A549 (cell line): ENCODE measurements around the gene CATSPERB. TPM values are rescaled to one million over a fixed set of nuclear protein-coding genes. Genes with fewer than 3 reads are reported as not detected.
"Not testable (repeated sequence)": the region's sequence is repeated elsewhere in the genome, so short reads cannot be mapped to it uniquely, and the experiment has no call there.

Source experiments
- ATAC-seq, 2 experiments: fragments of 200-7000 bp in 1 of 2; fragments of >200 bp in 1 of 2; cut with Nextera tagmentation in 1 of 2; cut with Tn5 transposase in 1 of 2; 3 replicates each; pipeline versions ENCODE4 v1.8.0 to v1.9.1; 2018 to 2020; ENCODE audit warnings: mild to moderate bottlenecking in 1 of 2, moderate library complexity in 1 of 2
- CTCF ChIA-PET: fragments of 300-600 bp; sonication (Branson Sonifier 250); formaldehyde crosslinking; extraction: SDS; loops from one replicate; lab custom pipeline; 2021; ENCODE audit warnings: antibody characterized with exemption, inconsistent platforms; lab: Yijun Ruan, JAX
- POLR2A ChIA-PET: fragments of 350-600 bp; formaldehyde crosslinking; extraction: SDS; loops from one replicate; lab custom pipeline; 2021; ENCODE audit warnings: antibody characterized with exemption, inconsistent platforms; lab: Yijun Ruan, JAX
- DNase-seq, 2 experiments: peaks; one replicate each; pipeline versions ENCODE4 v3.0.0 to v3.0.0-alpha.2; 2011 to 2016; ENCODE audit warnings: low read depth in 1 of 2, low spot score in 1 of 2
- FAIRE-seq: peaks from 2 replicates; lab custom pipeline; 2011; peaks lifted over from hg19 to GRCh38; lab: Jason Lieb, UNC
- H3K27ac ChIP-seq, 2 experiments: fragments of >200 bp; sonication (Bioruptor Twin); formaldehyde crosslinking; 3 replicates each; pipeline ENCODE4 v1.5.1; 2016 to 2017
- H3K4me1 ChIP-seq: fragments of >200 bp; sonication (Bioruptor Twin); formaldehyde crosslinking; 3 replicates; pipeline ENCODE4 v1.6.1; 2016
- H3K4me2 ChIP-seq: fragments of >200 bp; sonication (Bioruptor Twin); formaldehyde crosslinking; 3 replicates; pipeline ENCODE4 v1.6.1; 2016
- H3K4me3 ChIP-seq: fragments of >200 bp; sonication (Bioruptor Twin); formaldehyde crosslinking; 3 replicates; pipeline ENCODE4 v1.5.1; 2016
- H3K9me3 ChIP-seq: fragments of >200 bp; sonication (Bioruptor Twin); formaldehyde crosslinking; 3 replicates; pipeline ENCODE4 v1.6.1; 2016
- CBX8 ChIP-seq: fragments of 200-600 bp; sonication (generic); IDR thresholded peaks from 2 replicates; pipeline ENCODE4 v1.6.1; 2016
- E2F6 ChIP-seq: IDR thresholded peaks from 2 replicates; pipeline ENCODE4 v1.6.1; 2012; ENCODE audit warnings: low read depth, borderline replicate concordance
- EP300 ChIP-seq, 2 experiments: fragments of >200 bp; sonication (Bioruptor Twin); formaldehyde crosslinking; IDR thresholded peaks; 2 replicates in 1 of 2; 3 replicates in 1 of 2; pipeline ENCODE4 v1.6.1; 2016 to 2017
- HDAC2 ChIP-seq: fragments of 200-600 bp; sonication (generic); IDR thresholded peaks from 2 replicates; pipeline ENCODE4 v1.6.1; 2016
- HEYL ChIP-seq: fragments of 250-450 bp; sonication (Bioruptor Pico); IDR thresholded peaks from 2 replicates; pipeline ENCODE4 v1.8.0; 2021; ENCODE audit warnings: mild to moderate bottlenecking, moderate library complexity
- HMGXB4 ChIP-seq: fragments of 250-450 bp; sonication (Bioruptor Pico); IDR thresholded peaks from 2 replicates; pipeline ENCODE4 v1.5.0; 2021; ENCODE audit warnings: mild to moderate bottlenecking, moderate library complexity, borderline replicate concordance
- HOXB5 ChIP-seq: fragments of 250-450 bp; sonication (Bioruptor Pico); IDR thresholded peaks from 2 replicates; pipeline ENCODE4 v1.5.0; 2020; ENCODE audit warnings: mild to moderate bottlenecking, moderate library complexity
- JUNB ChIP-seq: fragments of >200 bp; sonication (Bioruptor Twin); formaldehyde crosslinking; IDR thresholded peaks from 2 replicates; pipeline ENCODE4 v1.6.1; 2016
- KDM1A ChIP-seq: fragments of 200-600 bp; sonication (generic); IDR thresholded peaks from 2 replicates; pipeline ENCODE4 v1.6.1; 2016; ENCODE audit warnings: low read depth, mild to moderate bottlenecking
- MAZ ChIP-seq: fragments of 150-350 bp; IDR thresholded peaks from 2 replicates; pipeline ENCODE4 v1.6.1; 2014; ENCODE audit warnings: antibody characterized with exemption, low read depth, low read length, borderline replicate concordance
- NPAS2 ChIP-seq: fragments of 250-450 bp; sonication (Bioruptor Pico); IDR thresholded peaks from 2 replicates; pipeline ENCODE4 v1.8.0; 2022; ENCODE audit warnings: mild to moderate bottlenecking, moderate library complexity, borderline replicate concordance
- NR3C1 ChIP-seq: fragments of >200 bp; sonication (Bioruptor Twin); formaldehyde crosslinking; IDR thresholded peaks from 3 replicates; pipeline ENCODE4 v1.6.1; 2017
- PHF8 ChIP-seq: fragments of 200-600 bp; sonication (generic); IDR thresholded peaks from 2 replicates; pipeline ENCODE4 v1.6.1; 2016; ENCODE audit warnings: low read depth, mild to moderate bottlenecking, antibody characterized with exemption, moderate library complexity, borderline replicate concordance
- RAD21 ChIP-seq, 2 experiments: fragments of >200 bp in 1 of 2; sonication (Bioruptor Twin) in 1 of 2; formaldehyde crosslinking in 1 of 2; IDR thresholded peaks in 1 of 2; conservative IDR thresholded peaks in 1 of 2; 2 replicates in 1 of 2; 3 replicates in 1 of 2; pipeline ENCODE4 v1.6.1; 2012 to 2018; ENCODE audit warnings: inconsistent platforms in 1 of 2
- RCOR1 ChIP-seq: fragments of 150-350 bp; IDR thresholded peaks from 2 replicates; pipeline ENCODE4 v1.6.1; 2014; ENCODE audit warnings: antibody characterized with exemption, low read length, low read depth
- RFX5 ChIP-seq: fragments of 450-650 bp; IDR thresholded peaks from 2 replicates; pipeline ENCODE4 v1.7.1; 2014; ENCODE audit warnings: antibody characterized with exemption, mild to moderate bottlenecking, moderate library complexity
- SMC3 ChIP-seq: fragments of >200 bp; sonication (Bioruptor Twin); formaldehyde crosslinking; IDR thresholded peaks from 3 replicates; pipeline ENCODE4 v1.6.1; 2018; ENCODE audit warnings: inconsistent platforms
- SREBF2 ChIP-seq: fragments of 450-650 bp; IDR thresholded peaks from 2 replicates; pipeline ENCODE4 v1.6.1; 2014; ENCODE audit warnings: mild to moderate bottlenecking, moderate library complexity
- TP53 ChIP-seq: fragments of 250-450 bp; sonication (Bioruptor Pico); IDR thresholded peaks from 2 replicates; pipeline ENCODE4 v1.5.0; 2021; ENCODE audit warnings: mild to moderate bottlenecking, moderate library complexity
- USF2 ChIP-seq: fragments of 450-650 bp; IDR thresholded peaks from 2 replicates; pipeline ENCODE4 v1.6.1; 2014; ENCODE audit warnings: antibody characterized with exemption
- ZC3H11A ChIP-seq: fragments of 450-650 bp; IDR thresholded peaks from 2 replicates; pipeline ENCODE4 v1.6.1; 2014; ENCODE audit warnings: antibody characterized with exemption, mild to moderate bottlenecking
- ZFP36 ChIP-seq: fragments of 450-650 bp; IDR thresholded peaks from 2 replicates; pipeline ENCODE4 v1.6.1; 2014; ENCODE audit warnings: borderline replicate concordance; ENCODE audit not compliant: partially characterized antibody
- ZSCAN20 ChIP-seq: fragments of 250-450 bp; sonication (Bioruptor Pico); IDR thresholded peaks from 2 replicates; pipeline ENCODE4 v1.8.0; 2022; ENCODE audit warnings: mild to moderate bottlenecking, moderate library complexity
- WGBS: methylation state at CpG from one replicate; pipeline ENCODE4 v1.1.6; 2017; ENCODE audit errors: missing lambda C conversion rate; 5-methylcytosine and 5-hydroxymethylcytosine counted together
- polyA plus RNA-seq, 4 experiments: library from polyadenylated mRNA; depleted of rRNA in 3 of 4; stranded (reverse); fragments of >200 nt; fragmentation: RNase III in 1 of 4; extraction: RNeasy Plus Mini Kit Qiagen cat#74134 plus additional on column Dnase treatment in 1 of 4; gene quantifications; 2 replicates in 3 of 4; 3 replicates in 1 of 4; pipeline ENCODE4 v1.2.3, GENCODE V29; 2011 to 2017

The CATSPERB gene
- polyA plus RNA-seq, 2 of the 4 experiments (the other 2 are of a cell fraction) = 0.05 TPM; not detected in 1

DNA sequence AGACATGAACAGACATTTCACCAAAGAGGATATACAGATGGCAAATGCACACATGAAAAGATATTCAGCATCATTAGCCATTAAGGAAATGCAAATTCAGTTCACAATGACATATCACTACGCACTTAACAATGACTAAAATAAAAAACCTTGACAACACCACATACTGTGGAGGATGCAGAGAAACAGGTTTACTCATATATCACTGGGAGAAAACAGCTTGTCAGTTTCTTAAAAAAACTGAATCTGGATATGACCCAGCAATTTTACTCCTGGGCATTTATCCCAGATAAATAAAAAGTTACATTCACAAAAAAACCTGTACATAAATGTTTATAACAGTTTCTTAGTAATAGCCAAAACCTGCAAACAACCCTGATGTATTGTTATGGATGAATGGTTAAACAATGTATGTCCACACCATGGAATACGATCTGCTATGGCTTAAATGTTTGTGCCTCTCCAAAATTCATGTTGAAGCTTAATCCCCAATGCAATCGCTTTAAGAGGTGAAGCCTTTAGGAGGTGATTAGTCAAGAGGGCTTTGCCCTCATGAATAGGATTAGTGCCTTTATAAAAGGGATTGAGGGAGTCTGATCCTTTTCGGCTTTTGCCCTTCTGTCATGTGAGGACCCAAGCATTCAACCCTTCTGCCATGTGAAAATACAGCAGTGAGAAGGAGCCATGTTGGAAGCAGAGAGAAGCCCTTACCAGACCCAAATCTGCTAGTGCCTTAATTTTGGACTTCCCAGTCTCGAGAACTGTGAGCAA lies 185.8 kb downstream of the CATSPERB start:
- Histone ChIP-seq H3K4me3 (no peak overlapping the region), H3K4me1 (no peaks in the 10 kb centered on the region)
- POLR2A ChIA-PET = no interaction called here
- TF ChIP-seq ZFP36 (no peak), E2F6 (no peak), TP53 (no peak), SMC3 (no peak)
- TF ChIP-seq, all 56 proteins: peak for 0
- CTCF ChIA-PET = no interaction called here
- FAIRE-seq = no peak
- Histone ChIP-seq H3K27ac (no peak overlapping the region), H3K9me3 (peaks cover 11% of the 10 kb centered on the region; the same call in 2 of the 3 replicates), H3K4me2 (no peak overlapping the region)
- peak in 1 of 2 experiments; percentile 30; a peak in 2 of 6 replicates for ATAC-seq
- WGBS = 40% methylated on average over 5 of the region's 5 CpGs
- DNase-seq = no peak

DNA sequence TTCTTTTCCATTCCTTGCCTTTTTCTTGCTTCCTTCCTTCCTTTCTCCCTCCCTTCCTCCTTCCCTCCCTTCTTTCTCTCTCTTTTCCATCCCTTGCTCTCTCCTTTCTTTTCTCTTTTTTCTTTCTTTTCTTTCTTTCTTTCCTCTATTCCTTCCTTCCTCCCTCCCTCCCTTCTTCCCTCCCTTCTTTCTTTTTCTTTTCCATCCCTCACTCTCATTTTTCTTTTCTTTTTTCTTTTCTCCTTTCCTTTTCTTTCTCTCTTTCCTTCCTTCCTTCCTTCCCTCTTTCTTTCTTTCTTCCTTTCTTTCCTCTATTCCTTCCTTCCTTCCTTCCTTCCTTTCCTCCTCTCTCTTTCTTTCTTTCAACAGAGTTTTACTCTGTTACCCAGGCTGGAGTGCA lies 186.7 kb downstream of the CATSPERB start:
- TF ChIP-seq HDAC2 (no peak), RFX5 (no peak), KDM1A (no peak)
- Histone ChIP-seq H3K4me2 (no peak overlapping the region), H3K4me1 (no peaks in the 10 kb centered on the region), H3K27ac (no peak overlapping the region), H3K4me3 (no peak overlapping the region), H3K9me3 (peaks cover 11% of the 10 kb centered on the region; the same call in 2 of the 3 replicates)
- ATAC-seq (no peak), FAIRE-seq (no peak), DNase-seq (no peak)
- ChIA-PET CTCF (no interaction called here), POLR2A (no interaction called here)

DNA sequence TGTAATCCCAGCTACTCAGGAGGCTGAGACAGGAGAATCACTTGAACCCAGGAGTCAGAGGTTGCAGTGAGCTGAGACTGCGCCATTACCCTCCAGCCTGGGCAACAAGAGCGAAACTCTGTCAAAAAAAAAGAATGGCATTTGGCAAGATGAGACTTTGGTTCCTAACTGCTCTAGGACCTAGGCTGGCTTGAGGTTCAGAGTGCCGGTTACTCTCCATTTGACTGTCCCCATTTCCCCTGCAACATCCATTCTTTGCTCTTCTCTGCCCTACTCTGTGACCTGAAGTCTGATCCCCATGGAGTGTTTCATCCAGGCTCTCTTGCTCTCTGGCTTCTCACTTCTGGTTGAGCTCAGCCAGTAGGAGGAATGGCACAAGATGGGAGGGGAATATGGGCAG lies 195.6 kb downstream of the CATSPERB start:
- ATAC-seq (no peak), FAIRE-seq (no peak)
- no peak overlapping the region for H3K4me3 ChIP-seq
- WGBS = 57% methylated on average over 3 of the region's 3 CpGs
- peaks cover 2% of the 10 kb centered on the region; the same call in 2 of the 3 replicates for H3K9me3 ChIP-seq
- CTCF ChIA-PET = no interaction called here
- no peak overlapping the region for H3K4me2 ChIP-seq
- TF ChIP-seq EP300 (IDR thresholded peaks at IDR 0.05) = no peak
- no peak for TF ChIP-seq E2F6
- no peak for TF ChIP-seq USF2
- no peak for TF ChIP-seq MAZ
- TF ChIP-seq HMGXB4 = no peak
- TF ChIP-seq KDM1A = no peak
- no peak for TF ChIP-seq RCOR1
- TF ChIP-seq HEYL (CRISPR knock-in tag) = no peak
- no peak for TF ChIP-seq RAD21 (conservative IDR thresholded peaks at IDR 0.05 in 1 of 2, IDR thresholded peaks at IDR 0.05 in 1 of 2)
- TF ChIP-seq HOXB5 (CRISPR knock-in tag) = no peak
- no peak for TF ChIP-seq ZC3H11A
- no peak for TF ChIP-seq ZFP36
- no peak for TF ChIP-seq CBX8
- no peak for TF ChIP-seq ZSCAN20 (CRISPR knock-in tag)
- TF ChIP-seq NPAS2 (CRISPR knock-in tag) = no peak
- TF ChIP-seq NR3C1 = no peak
- no peak for TF ChIP-seq JUNB
- no peak for TF ChIP-seq SREBF2
- no peak for TF ChIP-seq PHF8
- TF ChIP-seq TP53 = no peak
- TF ChIP-seq, all 56 proteins: peak for 0
- Histone ChIP-seq H3K4me1 (no peaks in the 10 kb centered on the region), H3K27ac (no peak overlapping the region)
- POLR2A ChIA-PET = no interaction called here
- no peak for DNase-seq

- DNase-seq, FAIRE-seq, H3K4me3 ChIP-seq, H3K4me2 ChIP-seq, H3K4me1 ChIP-seq, H3K9me3 ChIP-seq, POLR2A ChIA-PET, H3K27ac ChIP-seq, ATAC-seq: not testable (repeated sequence)
- 52% methylated on average over 5 of the region's 5 CpGs for WGBS
- CTCF ChIA-PET = interaction anchor here (1.7 kb wide), 1 partner anchor 22 kb away, joined by 3 read pairs; no protein-coding TSS in a partner anchor
Observed at GRCh38 chr14:91534059-91534458, 197.8 kb downstream of the CATSPERB start.
